Upper lobe of right lung (tissue), 1 donor: ENCODE measurements around the gene FOXE1. TPM values are rescaled to one million over a fixed set of nuclear protein-coding genes. Genes with fewer than 3 reads are reported as not detected.

Experiments
- ATAC-seq: fragments of 200-7000 bp; cut with Tn5 transposase; one replicate; pipeline ENCODE4 v1.9.1; 2020; ENCODE audit warnings: mild to moderate bottlenecking, moderate library complexity
- DNase-seq: peaks from one replicate; pipeline ENCODE4 v3.0.0-alpha.2; 2020
- H3K27ac ChIP-seq: fragments of 200-600 bp; one replicate; pipeline ENCODE4 v1.8.0; 2022
- H3K27me3 ChIP-seq: fragments of 200-600 bp; one replicate; pipeline ENCODE4 v1.8.0; 2022; ENCODE audit warnings: mild to moderate bottlenecking
- H3K36me3 ChIP-seq: fragments of 200-600 bp; one replicate; pipeline ENCODE4 v1.8.0; 2022
- H3K4me1 ChIP-seq: fragments of 200-600 bp; one replicate; pipeline ENCODE4 v1.8.0; 2022
- H3K4me3 ChIP-seq: fragments of 200-600 bp; one replicate; pipeline ENCODE4 v1.8.0; 2022; ENCODE audit warnings: mild to moderate bottlenecking
- H3K9me3 ChIP-seq: fragments of 200-600 bp; one replicate; pipeline ENCODE4 v1.8.0; 2022
- CTCF ChIP-seq: fragments of 200-600 bp; IDR thresholded peaks from one replicate; pipeline ENCODE4 v1.8.0; 2022; ENCODE audit warnings: antibody characterized with exemption
- intact Hi-C: fragments of 100-400 bp; cut with DNase I; formaldehyde crosslinking; loops from one replicate; pipeline ENCODE4 v1.11.0; 2022
- total RNA-seq: library from RNA; stranded (reverse); fragmentation: NEBNext Ultra II Directional; extraction: Animal tissue kit (Norgen Biotek cat#: 25700); gene quantifications from one replicate; pipeline ENCODE4 v1.2.1, GENCODE V29; 2021
- donor health status: DM: no; HTN: yes; CAD: no; lungs with severe emphysema.

The FOXE1 gene
- total RNA-seq, 1 donor from 2014 or later = not detected

DNA sequence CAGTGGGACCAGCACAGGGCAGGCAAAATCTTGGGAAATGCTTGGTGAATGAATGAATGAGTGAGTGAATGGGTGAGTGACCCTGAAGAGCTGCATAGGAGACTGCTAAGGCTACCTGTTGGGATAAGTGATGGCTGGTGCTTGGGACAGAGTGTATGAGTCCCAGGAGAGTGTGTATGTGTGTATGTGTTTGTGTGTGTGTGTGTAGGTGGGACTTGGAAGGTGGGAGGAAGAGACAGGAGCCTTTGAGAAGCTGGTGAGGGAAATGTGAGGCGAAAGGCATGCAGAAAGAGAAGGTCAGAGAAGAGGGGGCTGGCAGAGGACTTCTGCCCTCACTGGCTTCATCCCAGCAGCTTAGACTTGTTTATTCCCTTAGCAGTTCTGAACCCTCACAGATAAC lies 33.3 kb upstream of the FOXE1 start:
- Histone ChIP-seq H3K27ac (no peak overlapping the region), H3K4me3 (no peak overlapping the region), H3K36me3 (no peaks in the 10 kb centered on the region), H3K4me1 (no peaks in the 10 kb centered on the region), H3K9me3 (no peaks in the 10 kb centered on the region), H3K27me3 (peaks cover 13% of the 10 kb centered on the region)
- intact Hi-C loops = no loop called here
- TF ChIP-seq CTCF = no peak
- no peak for ATAC-seq
- DNase-seq = no peak

- TF ChIP-seq CTCF = no peak
- intact Hi-C loops = no loop called here
- Histone ChIP-seq H3K27me3 (peaks cover 13% of the 10 kb centered on the region), H3K4me3 (no peak overlapping the region), H3K9me3 (no peaks in the 10 kb centered on the region), H3K27ac (no peak overlapping the region), H3K36me3 (no peaks in the 10 kb centered on the region), H3K4me1 (no peaks in the 10 kb centered on the region)
- DNase-seq (no peak), ATAC-seq (no peak)
These were observed 32.7 kb upstream of the FOXE1 start for GRCh38 chr9:97820373-97820772.

- no peak overlapping the region for H3K4me3 ChIP-seq
- no peaks in the 10 kb centered on the region for H3K9me3 ChIP-seq
- ATAC-seq (no peak), DNase-seq (no peak)
- no peaks in the 10 kb centered on the region for H3K27me3 ChIP-seq
- no peak overlapping the region for H3K27ac ChIP-seq
- H3K4me1 ChIP-seq = no peaks in the 10 kb centered on the region
- intact Hi-C loops = no loop called here
- TF ChIP-seq CTCF = no peak
- H3K36me3 ChIP-seq = no peaks in the 10 kb centered on the region
These were observed 21.9 kb upstream of the FOXE1 start for GRCh38 chr9:97830884-97831829.

GRCh38 chr9:97831843-97832636 lies 21.0 kb upstream of the FOXE1 start:
- DNase-seq (no peak), ATAC-seq (no peak)
- H3K9me3 ChIP-seq = no peaks in the 10 kb centered on the region

GRCh38 chr9:97840521-97840920 lies 12.5 kb upstream of the FOXE1 start:
- no peak for ATAC-seq
- DNase-seq = no peak
- Histone ChIP-seq H3K4me3 (no peak overlapping the region), H3K27me3 (peaks cover 50% of the 10 kb centered on the region), H3K36me3 (no peaks in the 10 kb centered on the region), H3K27ac (no peak overlapping the region), H3K4me1 (no peaks in the 10 kb centered on the region), H3K9me3 (no peaks in the 10 kb centered on the region)
- TF ChIP-seq CTCF = no peak
- intact Hi-C loops = no loop called here

More at GRCh38 chr9:97831843-97832636, 21.0 kb upstream of the FOXE1 start:
- H3K27ac ChIP-seq = no peak overlapping the region
- no peaks in the 10 kb centered on the region for H3K36me3 ChIP-seq
- intact Hi-C loops = no loop called here
- no peak for TF ChIP-seq CTCF
- H3K4me3 ChIP-seq = no peak overlapping the region
- H3K4me1 ChIP-seq = no peaks in the 10 kb centered on the region
- no peaks in the 10 kb centered on the region for H3K27me3 ChIP-seq
